OCI-LY3 (cell line): ENCODE results near the gene CARHSP1.

ENCODE experiments used
- CTCF ChIP-seq: fragments of 200-600, 300-600 bp; sonication (generic); IDR thresholded peaks from 2 replicates; pipeline ENCODE4 v1.5.1; 2014; ENCODE audit warnings: antibody characterized with exemption, low read length, low read depth
- EZH2phosphoT487 ChIP-seq: fragments of 200-600 bp; shearing (Covaris generic); IDR thresholded peaks from 2 replicates; pipeline ENCODE4 v1.6.1; 2018; ENCODE audit warnings: antibody characterized with exemption, mixed run types, low read depth

- TF ChIP-seq CTCF (no peak; the same call in 1 of the 2 replicates), EZH2phosphoT487 (no peak)
Measured at GRCh38 chr16:8872967-8873865, 4.4 kb upstream of the CARHSP1 start.
